IPS DF 4.7 (cell line): ENCODE data around the gene DGCR2.
"Not testable (repeated sequence)": the region's sequence is repeated elsewhere in the genome, so short reads cannot be mapped to it uniquely, and the experiment has no call there.

ENCODE experiments used
- DNase-seq: peaks from one replicate; pipeline ENCODE4 v3.0.0-alpha.2; 2013; ENCODE audit warnings: low spot score; ENCODE audit errors: extremely low read depth

DGCR2 gene

GRCh38 chr22:19032156-19032785, 89.9 kb downstream of the DGCR2 start:
- not testable (repeated sequence) for DNase-seq

GRCh38 chr22:19030889-19031252, 91.3 kb downstream of the DGCR2 start:
- not testable (repeated sequence) for DNase-seq

- not testable (repeated sequence) for DNase-seq
Observed at GRCh38 chr22:19030226-19030888, 91.9 kb downstream of the DGCR2 start.

- DNase-seq: not testable (repeated sequence)
Observed at GRCh38 chr22:19029113-19030103, 92.8 kb downstream of the DGCR2 start.

GRCh38 chr22:19028060-19028455, 94.2 kb downstream of the DGCR2 start:
- DNase-seq: not testable (repeated sequence)

GRCh38 chr22:19027371-19028059, 94.7 kb downstream of the DGCR2 start:
- not testable (repeated sequence) for DNase-seq

- not testable (repeated sequence) for DNase-seq
Observed at GRCh38 chr22:19026080-19026479, 96.1 kb downstream of the DGCR2 start.

GRCh38 chr22:19024956-19025489, 97.2 kb downstream of the DGCR2 start:
- not testable (repeated sequence) for DNase-seq

GRCh38 chr22:19023931-19024330, 98.3 kb downstream of the DGCR2 start:
- not testable (repeated sequence) for DNase-seq

GRCh38 chr22:19022755-19023154, 99.5 kb downstream of the DGCR2 start:
- DNase-seq: no peak

GRCh38 chr22:19019679-19020032, 102.6 kb downstream of the DGCR2 start:
- DNase-seq: no peak

GRCh38 chr22:19019029-19019678, 103.1 kb downstream of the DGCR2 start:
- DNase-seq: no peak

- DNase-seq: no peak
Observed at GRCh38 chr22:19018256-19018655, 104.0 kb downstream of the DGCR2 start.

- DNase-seq: no peak
Observed at GRCh38 chr22:19016081-19016766, 106.0 kb downstream of the DGCR2 start.

- DNase-seq: no peak
Observed at GRCh38 chr22:19014886-19015285, 107.3 kb downstream of the DGCR2 start.

GRCh38 chr22:19013881-19014598, 108.2 kb downstream of the DGCR2 start:
- DNase-seq: not testable (repeated sequence)

GRCh38 chr22:19013411-19013810, 108.8 kb downstream of the DGCR2 start:
- DNase-seq: not testable (repeated sequence)

- no peak for DNase-seq
Observed at GRCh38 chr22:19012308-19012986, 109.8 kb downstream of the DGCR2 start.

GRCh38 chr22:19011611-19012010, 110.6 kb downstream of the DGCR2 start:
- DNase-seq: not testable (repeated sequence)
